ENCODE measurements around the gene BOD1.

GRCh38 chr5:173565491-173566072, 50.9 kb downstream of the BOD1 start:
- no peak for TF ChIP-seq JUNB (IDR thresholded peaks at IDR 0.05)
- no peak for TF ChIP-seq JUN (IDR thresholded peaks at IDR 0.05)
- no peak for TF ChIP-seq CTCF (IDR thresholded peaks at IDR 0.05)
- TF ChIP-seq POLR2A (IDR thresholded peaks at IDR 0.05; ENCODE audit: low read length), result no peak
- no peak for TF ChIP-seq MAZ (IDR thresholded peaks at IDR 0.05; ENCODE audit: borderline replicate concordance, low read depth, low read length)
- no peak for TF ChIP-seq REST (IDR thresholded peaks at IDR 0.05)
- TF ChIP-seq HMGXB4 (CRISPR knock-in tag; IDR thresholded peaks at IDR 0.05; ENCODE audit: borderline replicate concordance), result no peak
- no peak for TF ChIP-seq RCOR1 (IDR thresholded peaks at IDR 0.05; ENCODE audit: low read depth, low read length)

Measured in A549 (cell line).